ENCODE data around the gene ARHGEF9. TPM values are rescaled to one million over a fixed set of nuclear protein-coding genes. Genes with fewer than 3 reads are reported as not detected.

The ARHGEF9 gene
- total and polyA plus RNA-seq, 2 donors (not counting 1 experiment from before 2014, with no cell fraction given), result 11.5 to 18.5 TPM

DNA sequence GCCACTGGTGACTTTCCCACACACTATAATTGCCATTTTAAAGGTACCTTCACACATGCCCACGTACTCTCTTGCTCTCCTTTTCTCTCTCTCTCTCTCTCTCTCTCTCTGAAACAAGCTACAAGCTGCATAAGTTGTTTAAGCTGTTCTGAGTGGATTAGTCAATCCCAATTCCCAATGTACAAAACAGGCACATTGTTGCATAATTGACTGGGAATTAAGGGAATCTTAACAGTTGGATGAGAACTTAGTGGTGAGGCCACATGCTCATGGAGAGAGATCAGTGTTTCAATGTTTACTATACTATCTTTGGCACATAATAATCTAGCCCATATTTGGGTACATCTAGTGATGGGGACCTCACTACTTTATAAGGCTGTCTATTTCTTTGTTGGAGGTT lies 123.3 kb downstream of the ARHGEF9 start:
- H3K27ac ChIP-seq (ENCODE audit: insufficient read depth, low read length), result no peak overlapping the region
- no peak overlapping the region for H3K9ac ChIP-seq (ENCODE audit: insufficient read depth, low read length)
- no peaks in the 10 kb centered on the region for H4K20me1 ChIP-seq (ENCODE audit: control insufficient read depth, extremely low read depth, insufficient read depth, low read length)
- H3K9me3 ChIP-seq (ENCODE audit: control insufficient read depth, insufficient read depth, low read depth, low read length), result no peaks in the 10 kb centered on the region
- DNase-seq (ENCODE audit: low read depth in 2 of 2), result peak in 1 of 2 donors; percentile 10
- no peak overlapping the region for H3K4me2 ChIP-seq (ENCODE audit: extremely low read depth, insufficient read depth, low read length)
- no peaks in the 10 kb centered on the region for H3K27me3 ChIP-seq (ENCODE audit: control insufficient read depth, insufficient read depth, low read length)
- no peaks in the 10 kb centered on the region for H3K79me2 ChIP-seq (ENCODE audit: control insufficient read depth, insufficient read depth, low read length)
- no peaks in the 10 kb centered on the region for H3K36me3 ChIP-seq (ENCODE audit: control insufficient read depth, insufficient read depth, low read length)
- H3K4me3 ChIP-seq (replicated peaks in 1 of 4; ENCODE audit: control extremely low read depth in 1 of 4, insufficient read depth in 1 of 4, low read depth in 3 of 4, low read length in 4 of 4), result no peak overlapping the region
- H3K4me1 ChIP-seq (ENCODE audit: control insufficient read depth, extremely low read depth, insufficient read depth, low read length), result peaks cover 14% of the 10 kb centered on the region
- no peak overlapping the region for H2AFZ ChIP-seq (ENCODE audit: low read length)
- TF ChIP-seq EZH2 (IDR thresholded peaks at IDR 0.05; ENCODE audit: low read length, missing control alignments), result no peak
- TF ChIP-seq, protein P1, sequence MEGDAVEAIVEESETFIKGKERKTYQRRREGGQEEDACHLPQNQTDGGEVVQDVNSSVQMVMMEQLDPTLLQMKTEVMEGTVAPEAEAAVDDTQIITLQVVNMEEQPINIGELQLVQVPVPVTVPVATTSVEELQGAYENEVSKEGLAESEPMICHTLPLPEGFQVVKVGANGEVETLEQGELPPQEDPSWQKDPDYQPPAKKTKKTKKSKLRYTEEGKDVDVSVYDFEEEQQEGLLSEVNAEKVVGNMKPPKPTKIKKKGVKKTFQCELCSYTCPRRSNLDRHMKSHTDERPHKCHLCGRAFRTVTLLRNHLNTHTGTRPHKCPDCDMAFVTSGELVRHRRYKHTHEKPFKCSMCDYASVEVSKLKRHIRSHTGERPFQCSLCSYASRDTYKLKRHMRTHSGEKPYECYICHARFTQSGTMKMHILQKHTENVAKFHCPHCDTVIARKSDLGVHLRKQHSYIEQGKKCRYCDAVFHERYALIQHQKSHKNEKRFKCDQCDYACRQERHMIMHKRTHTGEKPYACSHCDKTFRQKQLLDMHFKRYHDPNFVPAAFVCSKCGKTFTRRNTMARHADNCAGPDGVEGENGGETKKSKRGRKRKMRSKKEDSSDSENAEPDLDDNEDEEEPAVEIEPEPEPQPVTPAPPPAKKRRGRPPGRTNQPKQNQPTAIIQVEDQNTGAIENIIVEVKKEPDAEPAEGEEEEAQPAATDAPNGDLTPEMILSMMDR (conservative IDR thresholded peaks at IDR 0.05 in 1 of 2, IDR thresholded peaks at IDR 0.05 in 1 of 2; ENCODE audit: low read depth in 1 of 2, low read length in 2 of 2), result no peak

DNA sequence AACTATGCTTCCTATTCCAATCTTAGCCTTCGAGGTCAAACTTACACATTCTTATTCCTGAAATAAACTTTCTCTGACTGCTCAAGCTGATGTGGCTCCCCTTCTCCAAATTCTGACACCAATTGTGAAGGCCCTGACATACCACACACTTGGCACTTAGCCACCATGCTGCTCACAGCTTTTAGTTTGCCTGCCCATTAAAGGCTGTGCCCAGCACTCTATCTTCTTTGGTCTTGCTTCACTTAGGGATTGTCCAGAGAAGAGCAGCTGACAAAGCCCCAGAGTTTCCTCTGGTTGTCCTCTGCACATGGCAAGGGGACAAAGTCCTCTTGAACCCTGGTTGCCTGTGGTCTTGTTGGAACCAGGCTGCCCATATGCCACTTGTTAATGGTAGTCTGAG lies 126.1 kb downstream of the ARHGEF9 start:
- peak in 1 of 2 donors; percentile 21 for DNase-seq (ENCODE audit: low read depth in 2 of 2)
- TF ChIP-seq EZH2 (IDR thresholded peaks at IDR 0.05; ENCODE audit: low read length, missing control alignments), result no peak
- TF ChIP-seq, protein P1 (conservative IDR thresholded peaks at IDR 0.05 in 1 of 2, IDR thresholded peaks at IDR 0.05 in 1 of 2; ENCODE audit: low read depth in 1 of 2, low read length in 2 of 2), result no peak
- H3K9ac ChIP-seq (ENCODE audit: insufficient read depth, low read length), result no peak overlapping the region

DNA sequence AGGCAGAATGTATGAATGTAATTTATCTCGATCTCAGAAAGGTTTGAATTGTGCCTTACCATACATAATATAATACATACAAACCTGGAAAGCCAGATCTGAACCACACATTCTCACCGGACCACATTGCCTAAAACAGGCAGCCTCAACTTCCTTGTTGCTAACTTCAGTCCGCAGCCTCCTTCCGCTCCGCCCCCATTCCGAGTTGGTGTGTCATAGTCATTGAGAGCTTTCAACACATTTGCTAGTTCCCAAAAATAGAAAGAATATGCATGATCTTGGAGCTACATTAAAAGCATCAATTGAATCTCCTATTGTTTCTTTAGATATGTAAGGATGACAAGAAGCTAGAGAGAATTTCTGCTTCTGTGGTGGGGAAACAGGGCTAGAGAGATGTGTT lies 127.2 kb downstream of the ARHGEF9 start:
- H3K4me3 ChIP-seq (replicated peaks in 1 of 4; ENCODE audit: control extremely low read depth in 1 of 4, insufficient read depth in 1 of 4, low read depth in 3 of 4, low read length in 4 of 4), result no peak overlapping the region
- H3K9me3 ChIP-seq (ENCODE audit: control insufficient read depth, insufficient read depth, low read depth, low read length), result no peaks in the 10 kb centered on the region
- no peak overlapping the region for H3K9ac ChIP-seq (ENCODE audit: insufficient read depth, low read length)
- H3K27me3 ChIP-seq (ENCODE audit: control insufficient read depth, insufficient read depth, low read length), result no peaks in the 10 kb centered on the region
- no peaks in the 10 kb centered on the region for H3K36me3 ChIP-seq (ENCODE audit: control insufficient read depth, insufficient read depth, low read length)
- peak overlapping the region; percentile 51 for H3K27ac ChIP-seq (ENCODE audit: insufficient read depth, low read length)
- no peak overlapping the region for H2AFZ ChIP-seq (ENCODE audit: low read length)
- H3K4me2 ChIP-seq (ENCODE audit: extremely low read depth, insufficient read depth, low read length), result no peak overlapping the region
- H4K20me1 ChIP-seq (ENCODE audit: control insufficient read depth, extremely low read depth, insufficient read depth, low read length), result no peaks in the 10 kb centered on the region
- peak; percentile 66 to 87 for DNase-seq (ENCODE audit: low read depth in 2 of 2)
- no peak for TF ChIP-seq EZH2 (IDR thresholded peaks at IDR 0.05; ENCODE audit: low read length, missing control alignments)
- TF ChIP-seq, protein P1 (conservative IDR thresholded peaks at IDR 0.05 in 1 of 2, IDR thresholded peaks at IDR 0.05 in 1 of 2; ENCODE audit: low read depth in 1 of 2, low read length in 2 of 2), result no peak
- H3K79me2 ChIP-seq (ENCODE audit: control insufficient read depth, insufficient read depth, low read length), result no peaks in the 10 kb centered on the region
- H3K4me1 ChIP-seq (ENCODE audit: control insufficient read depth, extremely low read depth, insufficient read depth, low read length), result peaks cover 14% of the 10 kb centered on the region

More for the DNA sequence above, 126.1 kb downstream of the ARHGEF9 start:
- Histone ChIP-seq H3K36me3 (ENCODE audit: control insufficient read depth, insufficient read depth, low read length) (no peaks in the 10 kb centered on the region), H2AFZ (ENCODE audit: low read length) (no peak overlapping the region), H3K4me1 (ENCODE audit: control insufficient read depth, extremely low read depth, insufficient read depth, low read length) (peaks cover 14% of the 10 kb centered on the region), H4K20me1 (ENCODE audit: control insufficient read depth, extremely low read depth, insufficient read depth, low read length) (no peaks in the 10 kb centered on the region), H3K4me3 (replicated peaks in 1 of 4; ENCODE audit: control extremely low read depth in 1 of 4, insufficient read depth in 1 of 4, low read depth in 3 of 4, low read length in 4 of 4) (no peak overlapping the region), H3K9me3 (ENCODE audit: control insufficient read depth, insufficient read depth, low read depth, low read length) (no peaks in the 10 kb centered on the region), H3K79me2 (ENCODE audit: control insufficient read depth, insufficient read depth, low read length) (no peaks in the 10 kb centered on the region), H3K4me2 (ENCODE audit: extremely low read depth, insufficient read depth, low read length) (no peak overlapping the region), H3K27ac (ENCODE audit: insufficient read depth, low read length) (peak overlapping the region; percentile 16), H3K27me3 (ENCODE audit: control insufficient read depth, insufficient read depth, low read length) (no peaks in the 10 kb centered on the region)

Measured in fibroblast of lung (primary cell).